Large intestine (tissue), 3 donors: Measurements from ENCODE around the gene KCMF1. TPM values are rescaled to one million over a fixed set of nuclear protein-coding genes. Genes with fewer than 3 reads are reported as not detected.

Source experiments
- DNase-seq, 2 donors: peaks; one replicate each; pipeline versions ENCODE4 v3.0.0 to v3.0.0-alpha.2; 2013
- H3K27ac ChIP-seq: one replicate; pipeline ENCODE4 v1.5.1; 2013; ENCODE audit warnings: low read length
- H3K27me3 ChIP-seq: 2 replicates; pipeline ENCODE4 v1.6.1; 2013; ENCODE audit warnings: low read length; ENCODE audit not compliant: control insufficient read depth, insufficient read depth
- H3K36me3 ChIP-seq: 2 replicates; pipeline ENCODE4 v1.6.1; 2013; ENCODE audit warnings: low read length; ENCODE audit not compliant: control insufficient read depth, insufficient read depth
- H3K4me1 ChIP-seq: one replicate; pipeline ENCODE4 v1.6.1; 2013; ENCODE audit warnings: low read length; ENCODE audit not compliant: control insufficient read depth, insufficient read depth
- H3K4me3 ChIP-seq: one replicate; pipeline ENCODE4 v1.5.1; 2013; ENCODE audit warnings: low read length
- H3K9me3 ChIP-seq: one replicate; pipeline ENCODE4 v1.6.1; 2013; ENCODE audit warnings: mild to moderate bottlenecking, low read depth, low read length, moderate library complexity; ENCODE audit not compliant: control insufficient read depth
- WGBS: methylation state at CpG from one replicate; pipeline ENCODE4 v1.1.5; 2013; ENCODE audit warnings: low lambda C conversion rate; ENCODE audit not compliant: insufficient coverage; 5-methylcytosine and 5-hydroxymethylcytosine counted together
- polyA plus RNA-seq: library from polyadenylated mRNA; unstranded; fragments of 120-200 nt; gene quantifications from one replicate; pipeline ENCODE4 v1.2.1, GENCODE V29; 2013

Gene KCMF1
- polyA plus RNA-seq, 1 donor, result 39.2 TPM

GRCh38 chr2:84964406-84965191, 6.4 kb upstream of the KCMF1 start:
- peaks cover 10% of the 10 kb centered on the region for H3K36me3 ChIP-seq
- no peaks in the 10 kb centered on the region for H3K27me3 ChIP-seq
- WGBS, result 97% methylated on average over 3 of the region's 9 CpGs
- H3K4me1 ChIP-seq, result peaks cover 14% of the 10 kb centered on the region
- DNase-seq, result no peak
- H3K4me3 ChIP-seq, result no peak overlapping the region
- no peak overlapping the region for H3K27ac ChIP-seq
- H3K9me3 ChIP-seq, result no peaks in the 10 kb centered on the region

- Histone ChIP-seq H3K27me3 (no peaks in the 10 kb centered on the region), H3K9me3 (no peaks in the 10 kb centered on the region), H3K4me1 (peaks cover 15% of the 10 kb centered on the region), H3K27ac (no peak overlapping the region), H3K36me3 (peaks cover 10% of the 10 kb centered on the region), H3K4me3 (no peak overlapping the region)
- DNase-seq, result no peak
Measured at GRCh38 chr2:84965192-84965516, 5.8 kb upstream of the KCMF1 start.

GRCh38 chr2:84965827-84966226, 5.1 kb upstream of the KCMF1 start:
- Histone ChIP-seq H3K27ac (no peak overlapping the region), H3K27me3 (no peaks in the 10 kb centered on the region), H3K4me1 (peaks cover 15% of the 10 kb centered on the region), H3K36me3 (peaks cover 10% of the 10 kb centered on the region), H3K4me3 (no peak overlapping the region), H3K9me3 (no peaks in the 10 kb centered on the region)
- no peak for DNase-seq
- WGBS, result 100% methylated on average over 2 of the region's 9 CpGs

GRCh38 chr2:84966731-84967130, 4.2 kb upstream of the KCMF1 start:
- H3K36me3 ChIP-seq, result peaks cover 10% of the 10 kb centered on the region
- H3K9me3 ChIP-seq, result no peaks in the 10 kb centered on the region
- 97% methylated on average over 4 of the region's 7 CpGs for WGBS
- peaks cover 15% of the 10 kb centered on the region for H3K4me1 ChIP-seq
- DNase-seq, result no peak
- H3K27ac ChIP-seq, result no peak overlapping the region
- no peak overlapping the region for H3K4me3 ChIP-seq
- H3K27me3 ChIP-seq, result no peaks in the 10 kb centered on the region

GRCh38 chr2:84969511-84970209, 1.3 kb upstream of the KCMF1 start:
- Histone ChIP-seq H3K9me3 (no peaks in the 10 kb centered on the region), H3K4me1 (peaks cover 14% of the 10 kb centered on the region), H3K27ac (peak overlapping the region; percentile 93), H3K36me3 (peaks cover 6% of the 10 kb centered on the region), H3K4me3 (peak overlapping the region; percentile 83), H3K27me3 (no peaks in the 10 kb centered on the region)
- DNase-seq, result peak in 1 of 2 donors; percentile 56
- 2% methylated on average over 8 of the region's 10 CpGs for WGBS

GRCh38 chr2:84970210-84970867, 622 bp upstream of the KCMF1 start:
- peaks cover 14% of the 10 kb centered on the region for H3K4me1 ChIP-seq
- peak overlapping the region; percentile 93 for H3K27ac ChIP-seq
- 0% methylated on average over 1 of the region's 65 CpGs for WGBS
- peaks cover 5% of the 10 kb centered on the region for H3K36me3 ChIP-seq
- no peaks in the 10 kb centered on the region for H3K27me3 ChIP-seq
- DNase-seq, result peak; percentile 43 to 82
- peak overlapping the region; percentile 83 for H3K4me3 ChIP-seq
- H3K9me3 ChIP-seq, result no peaks in the 10 kb centered on the region

GRCh38 chr2:84971510-84972206, 697 bp downstream of the KCMF1 start:
- H3K36me3 ChIP-seq, result peaks cover 3% of the 10 kb centered on the region
- H3K4me3 ChIP-seq, result peak overlapping the region; percentile 73
- no peaks in the 10 kb centered on the region for H3K27me3 ChIP-seq
- no peaks in the 10 kb centered on the region for H3K9me3 ChIP-seq
- WGBS, result no CpG with 5 or more reads among the region's 99 CpGs
- peaks cover 14% of the 10 kb centered on the region for H3K4me1 ChIP-seq
- peak; percentile 24 to 84 for DNase-seq
- peak overlapping the region; percentile 88 for H3K27ac ChIP-seq

GRCh38 chr2:84972207-84972783, 1.3 kb downstream of the KCMF1 start:
- H3K4me1 ChIP-seq, result peaks cover 14% of the 10 kb centered on the region
- H3K27ac ChIP-seq, result peak overlapping the region; percentile 88
- H3K27me3 ChIP-seq, result no peaks in the 10 kb centered on the region
- 37% methylated on average over 3 of the region's 11 CpGs for WGBS
- no peaks in the 10 kb centered on the region for H3K9me3 ChIP-seq
- peak overlapping the region; percentile 73 for H3K4me3 ChIP-seq
- peaks cover 4% of the 10 kb centered on the region for H3K36me3 ChIP-seq
- DNase-seq, result no peak

GRCh38 chr2:84972932-84973331, 2.0 kb downstream of the KCMF1 start:
- no CpG with 5 or more reads among the region's 4 CpGs for WGBS
- Histone ChIP-seq H3K4me1 (peaks cover 14% of the 10 kb centered on the region), H3K27me3 (no peaks in the 10 kb centered on the region), H3K4me3 (peak overlapping the region; percentile 73), H3K36me3 (peaks cover 6% of the 10 kb centered on the region), H3K9me3 (no peaks in the 10 kb centered on the region), H3K27ac (peak overlapping the region; percentile 88)
- no peak for DNase-seq
